GM12878 (cell line): ENCODE data around the gene PROB1. TPM values are rescaled to one million over a fixed set of nuclear protein-coding genes. Genes with fewer than 3 reads are reported as not detected.

Source experiments
- ATF3 ChIP-seq: IDR thresholded peaks from 2 replicates; pipeline ENCODE4 v1.6.1; 2011; ENCODE audit warnings: low read depth, mild to moderate bottlenecking, low read length, moderate library complexity, borderline replicate concordance; ENCODE audit errors: extremely low read depth
- ATF7 ChIP-seq: fragments of 450-650 bp; IDR thresholded peaks from 2 replicates; pipeline ENCODE4 v1.6.1; 2016; ENCODE audit warnings: low read depth, mild to moderate bottlenecking
- BHLHE40 ChIP-seq, 2 experiments: fragments of 450-650 bp in 1 of 2; IDR thresholded peaks; 2 replicates each; pipeline ENCODE4 v1.6.1; 2011 to 2017; ENCODE audit warnings: low read depth in 2 of 2, borderline replicate concordance in 1 of 2, improper control_type of control experiment in 1 of 2, low read length in 1 of 2, mild to moderate bottlenecking in 1 of 2
- CUX1 ChIP-seq: IDR thresholded peaks from 2 replicates; pipeline ENCODE4 v1.6.1; 2012; ENCODE audit warnings: improper control_type of control experiment, low read depth, low read length; ENCODE audit not compliant: insufficient replicate concordance
- E2F8 ChIP-seq: fragments of 450-650 bp; IDR thresholded peaks from 2 replicates; pipeline ENCODE4 v1.6.1; 2018; ENCODE audit warnings: mild to moderate bottlenecking, low read depth, moderate library complexity; ENCODE audit not compliant: partially characterized antibody
- MTA2 ChIP-seq: fragments of 450-650 bp; IDR thresholded peaks from 2 replicates; pipeline ENCODE4 v1.6.1; 2016; ENCODE audit warnings: low read depth, mild to moderate bottlenecking, moderate library complexity
- NR2C2 ChIP-seq: IDR thresholded peaks from 2 replicates; pipeline ENCODE4 v1.6.1; 2011; ENCODE audit warnings: borderline replicate concordance, low read depth; ENCODE audit not compliant: control insufficient read depth, insufficient read length
- POLR2A ChIP-seq: IDR thresholded peaks from 2 replicates; pipeline ENCODE4 v1.6.1; 2011; ENCODE audit warnings: low read depth, mild to moderate bottlenecking, low read length
- REST ChIP-seq: IDR thresholded peaks from 2 replicates; pipeline ENCODE4 v1.6.1; 2012; ENCODE audit warnings: mild to moderate bottlenecking, low read depth, low read length
- RUNX3 ChIP-seq: IDR thresholded peaks from 2 replicates; pipeline ENCODE4 v1.6.1; 2012; ENCODE audit warnings: low read length, inconsistent platforms
- SMC3 ChIP-seq: IDR thresholded peaks from 2 replicates; pipeline ENCODE4 v1.6.1; 2011; ENCODE audit warnings: low read length, improper control_type of control experiment, borderline replicate concordance
- SREBF2 ChIP-seq: IDR thresholded peaks from 2 replicates; pipeline ENCODE4 v1.6.1; 2012; ENCODE audit warnings: mild to moderate bottlenecking, low read length
- SUPT20H ChIP-seq: IDR thresholded peaks from 2 replicates; pipeline ENCODE4 v1.6.1; 2011; ENCODE audit warnings: low read depth, mild to moderate bottlenecking, low read length, moderate library complexity, borderline replicate concordance; ENCODE audit not compliant: control insufficient read depth
- TAF1 ChIP-seq: IDR thresholded peaks from 2 replicates; pipeline ENCODE4 v1.6.1; 2011; ENCODE audit warnings: mild to moderate bottlenecking, low read depth, low read length, borderline replicate concordance
- USF1 ChIP-seq: IDR thresholded peaks from 2 replicates; pipeline ENCODE4 v1.6.1; 2011; ENCODE audit warnings: borderline replicate concordance, low read depth, mild to moderate bottlenecking, moderate library complexity, mixed read lengths, low read length; ENCODE audit not compliant: insufficient read depth; ENCODE audit errors: extremely low read length
- polyA plus RNA-seq, 11 experiments: library from polyadenylated mRNA; depleted of rRNA in 4 of 11; unstranded in 6 of 11; stranded (reverse) in 5 of 11; fragments of >200 nt; fragmentation: Nextera tagmentation in 4 of 11; fragmentation: Illumina TruSeq in 1 of 11; extraction: Ambion mirVana in 4 of 11; extraction: Trizol in 1 of 11; gene quantifications; 1 replicate in 1 of 11; 2 replicates in 10 of 11; pipeline versions ENCODE4 v1.2.1 to v1.2.3, GENCODE V29; 2011 to 2016; ENCODE audit warnings: inconsistent platforms in 2 of 11, missing spikeins in 2 of 11, low read depth in 1 of 11
- total RNA-seq, 4 experiments: library from RNA; depleted of rRNA in 3 of 4; stranded (reverse); fragments of >200 nt in 3 of 4; fragmentation: Illumina TruSeq in 1 of 4; extraction: Trizol in 1 of 4; gene quantifications; 2 replicates each; pipeline versions ENCODE4 v1.2.1 to v1.2.3, GENCODE V29; 2013 to 2021

Gene PROB1
- total and polyA plus RNA-seq, 10 of the 15 experiments (the other 5 are each of a cell fraction or from before 2014, with no cell fraction given): 0.14 to 8.1 (median 2.9) TPM

GRCh38 chr5:139341689-139342422 is 53.0 kb downstream of the PROB1 start, which contains the start of gene PAIP2 (continued):
- no peak for TF ChIP-seq NR2C2
- no peak for TF ChIP-seq SREBF2
- TF ChIP-seq MTA2: no peak
- TF ChIP-seq SUPT20H: no peak
- peak; percentile 59 for TF ChIP-seq USF1
- TF ChIP-seq POLR2A: peak; percentile 97
- peak; percentile 64; the same call in 1 of the 2 replicates for TF ChIP-seq ATF7
- peak; percentile 4; the same call in 1 of the 2 replicates for TF ChIP-seq RUNX3
- peak; percentile 87 to 92 for TF ChIP-seq BHLHE40 (IDR thresholded peaks at IDR 0.05; ENCODE audit: borderline replicate concordance in 1 of 2, low read depth in 2 of 2, low read length in 1 of 2)
- TF ChIP-seq TAF1: 0 out of 2 replicates have a peak, but pooled peaks have one; percentile 52
- peak; percentile 60 for TF ChIP-seq SMC3
- TF ChIP-seq REST: no peak
- TF ChIP-seq E2F8: peak; percentile 73
- no peak for TF ChIP-seq CUX1
- no peak for TF ChIP-seq ATF3
